Measurements from ENCODE around the gene SMG1. TPM values are rescaled to one million over a fixed set of nuclear protein-coding genes. Genes with fewer than 3 reads are reported as not detected.
A peak's percentile ranks its signal among the peaks of the same experiment; 100 is the strongest.

The SMG1 gene
- total RNA-seq, 1 donor, result 192 TPM

DNA sequence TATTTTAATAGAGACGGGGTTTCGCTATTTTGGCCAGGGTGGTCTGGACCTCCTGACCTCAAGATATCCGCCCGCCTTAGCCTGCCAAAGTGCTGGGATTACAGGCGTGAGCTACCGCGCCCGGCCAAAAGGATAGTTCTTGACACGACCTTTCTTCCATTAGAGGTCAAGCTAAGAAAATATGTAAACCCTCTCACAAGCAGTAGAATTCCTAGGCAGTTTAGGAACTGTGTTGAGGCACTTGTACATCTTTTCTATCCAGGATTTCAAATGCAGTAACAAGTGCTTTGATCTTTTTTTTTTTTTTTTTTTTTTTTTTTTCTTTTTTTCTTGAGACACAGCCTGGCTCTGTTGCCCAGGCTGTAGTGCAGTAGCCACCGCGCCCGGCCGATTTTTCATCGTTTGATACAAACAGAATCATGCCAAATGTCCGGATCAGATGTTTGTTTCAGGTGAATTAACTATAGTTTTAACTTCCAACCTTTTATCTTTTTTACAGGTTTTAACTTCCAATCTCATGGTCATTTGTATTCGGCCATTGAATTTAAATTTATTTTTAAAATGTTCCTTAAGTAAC, 123.4 kb downstream of the SMG1 start:
- Histone ChIP-seq H3K27me3 (ENCODE audit: insufficient read depth, low read length) (no peaks in the 10 kb centered on the region), H3K4me1 (ENCODE audit: insufficient read depth, low read length) (peaks cover 56% of the 10 kb centered on the region), H3K9me3 (ENCODE audit: low read depth, low read length) (no peaks in the 10 kb centered on the region), H3K4me3 (ENCODE audit: low read length) (no peak overlapping the region)

DNA sequence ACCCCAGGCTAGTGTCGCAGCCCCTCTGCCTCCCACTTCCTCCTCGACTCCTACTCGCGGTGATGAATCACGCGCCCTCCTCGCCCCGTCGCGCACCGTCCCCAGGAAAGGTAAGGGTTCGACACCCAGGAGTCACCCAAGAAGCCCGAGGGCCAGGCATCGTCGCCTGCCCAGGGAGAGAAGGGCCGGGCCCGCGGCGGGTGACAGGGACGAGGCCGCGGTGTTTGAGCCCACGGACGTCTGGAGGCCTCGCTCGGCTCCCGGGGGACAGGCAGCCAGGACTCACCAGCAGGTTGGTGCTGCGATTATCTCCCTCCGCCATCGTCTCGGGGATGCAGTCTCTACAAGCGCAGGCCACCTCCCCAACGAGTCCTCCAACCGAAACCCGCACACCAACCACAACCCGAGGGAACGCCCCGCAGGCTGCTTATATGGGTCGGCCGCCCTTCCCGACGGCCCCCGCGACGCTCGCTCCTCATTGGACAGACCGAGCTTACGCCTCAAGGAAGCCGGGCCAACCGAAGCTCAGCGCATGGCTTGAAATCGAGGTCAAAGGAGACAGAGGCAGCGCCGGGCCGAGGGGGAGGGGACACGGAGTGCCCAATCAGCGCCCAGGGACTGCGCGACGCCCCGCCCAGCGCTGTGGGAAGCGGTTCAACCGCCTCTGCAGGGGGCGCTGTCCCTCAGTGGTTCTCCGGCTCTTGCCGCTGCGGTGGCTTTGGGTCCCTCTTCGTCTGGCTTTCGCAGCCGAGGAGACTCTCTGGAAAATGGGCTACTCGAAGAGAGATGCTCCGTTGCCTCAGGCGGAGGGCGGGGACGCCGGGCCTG, 124.8 kb downstream of the SMG1 start, which contains the start of gene ARL6IP1:
Gene ARL6IP1 (minus strand): TSS at position 405 of the 828 bp plus-strand sequence. CDS start 83 bp downstream, at position 322.
- Histone ChIP-seq H3K4me3 (ENCODE audit: low read length) (peak within 1 kb of the TSS; percentile 90), H3K27me3 (ENCODE audit: insufficient read depth, low read length) (no peaks in the 10 kb centered on the region), H3K4me1 (ENCODE audit: insufficient read depth, low read length) (peaks cover 56% of the 10 kb centered on the region), H3K9me3 (ENCODE audit: low read depth, low read length) (no peaks in the 10 kb centered on the region)

DNA sequence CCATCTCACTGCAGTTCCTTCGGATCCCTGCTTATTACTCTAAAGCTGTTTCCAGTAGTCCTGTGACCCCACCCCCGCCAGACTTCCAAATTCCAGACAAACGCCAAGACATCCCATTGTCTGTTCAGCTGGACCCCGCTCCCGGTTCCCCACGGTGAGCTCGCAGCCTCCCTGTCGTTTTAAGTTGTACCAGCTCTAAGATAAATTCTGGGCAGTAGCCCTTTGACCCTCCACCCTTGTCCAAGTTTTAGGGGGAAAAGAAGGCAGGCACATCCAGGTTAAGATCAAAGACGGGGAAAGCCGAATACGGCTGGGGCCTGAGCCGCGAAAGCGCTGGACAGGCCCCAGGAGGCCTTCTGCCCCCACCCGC, 125.4 kb downstream of the SMG1 start:
- Histone ChIP-seq H3K9me3 (ENCODE audit: low read depth, low read length) (no peaks in the 10 kb centered on the region), H3K4me1 (ENCODE audit: insufficient read depth, low read length) (peaks cover 55% of the 10 kb centered on the region), H3K27me3 (ENCODE audit: insufficient read depth, low read length) (no peaks in the 10 kb centered on the region), H3K4me3 (ENCODE audit: low read length) (peak overlapping the region; percentile 90)

DNA sequence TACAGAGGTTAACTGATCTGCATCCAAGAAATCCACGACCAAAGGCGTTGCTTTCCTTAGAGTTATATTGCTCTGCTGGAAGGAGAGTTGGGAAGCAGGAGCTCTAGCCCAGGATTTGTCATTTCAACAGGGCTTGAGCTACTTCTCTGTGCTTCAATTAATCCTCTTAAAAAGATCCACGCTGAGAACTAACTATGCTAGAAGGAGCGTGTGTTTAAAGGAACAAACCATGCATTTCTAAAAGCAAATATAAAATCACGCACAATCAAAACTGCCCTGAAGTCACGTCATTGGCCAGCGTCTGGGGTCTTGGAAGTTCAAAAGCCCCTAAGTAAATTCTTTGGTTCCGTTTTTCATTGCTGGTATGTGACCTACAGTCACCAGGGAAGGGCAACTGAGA, 125.9 kb downstream of the SMG1 start:
- Histone ChIP-seq H3K9me3 (ENCODE audit: low read depth, low read length) (no peaks in the 10 kb centered on the region), H3K27me3 (ENCODE audit: insufficient read depth, low read length) (no peaks in the 10 kb centered on the region), H3K4me1 (ENCODE audit: insufficient read depth, low read length) (peaks cover 50% of the 10 kb centered on the region), H3K4me3 (ENCODE audit: low read length) (peak overlapping the region; percentile 90)

DNA sequence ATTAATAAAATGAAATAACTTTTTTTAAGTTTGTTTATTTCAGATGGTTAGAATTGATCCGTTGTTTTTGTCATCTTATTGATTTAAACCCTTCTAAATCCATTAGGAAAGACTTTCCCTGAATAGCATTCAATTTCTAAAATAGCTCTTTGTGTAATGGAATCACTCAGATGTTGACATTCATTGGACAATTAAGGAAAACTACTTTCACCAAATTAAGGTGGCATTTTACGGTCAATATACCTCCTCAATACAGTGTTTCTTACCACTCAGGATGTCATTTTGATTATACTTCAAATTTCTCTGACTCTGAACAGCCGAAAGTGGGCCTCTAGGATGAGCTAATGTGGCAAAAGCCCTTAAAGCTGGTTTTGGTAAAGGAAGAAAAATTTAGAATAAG, 126.7 kb downstream of the SMG1 start:
- H3K9me3 ChIP-seq (ENCODE audit: low read depth, low read length), result no peaks in the 10 kb centered on the region
- H3K4me1 ChIP-seq (ENCODE audit: insufficient read depth, low read length), result peaks cover 47% of the 10 kb centered on the region
- no peak overlapping the region for H3K4me3 ChIP-seq (ENCODE audit: low read length)
- H3K27me3 ChIP-seq (ENCODE audit: insufficient read depth, low read length), result no peaks in the 10 kb centered on the region

DNA sequence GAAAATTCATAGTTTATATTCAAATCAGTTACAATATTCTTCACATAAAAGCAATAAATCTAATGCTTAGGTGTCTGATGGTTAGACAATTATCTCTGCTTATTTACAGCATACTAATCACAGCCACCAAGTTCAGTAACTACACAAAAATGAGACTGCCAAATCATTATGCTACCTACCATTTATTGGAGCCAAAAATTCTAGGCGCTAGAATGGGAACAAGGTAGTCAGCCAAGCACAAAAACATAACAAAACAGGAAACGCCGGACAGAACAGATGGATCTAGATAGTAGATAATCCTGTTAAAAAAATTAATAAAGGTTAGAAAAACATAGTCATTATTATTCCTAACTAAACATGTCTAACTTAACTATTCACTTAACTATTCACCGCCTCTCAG, 128.5 kb downstream of the SMG1 start:
- no peaks in the 10 kb centered on the region for H3K27me3 ChIP-seq (ENCODE audit: insufficient read depth, low read length)
- peaks cover 29% of the 10 kb centered on the region for H3K4me1 ChIP-seq (ENCODE audit: insufficient read depth, low read length)
- H3K9me3 ChIP-seq (ENCODE audit: low read depth, low read length), result no peaks in the 10 kb centered on the region
- H3K4me3 ChIP-seq (ENCODE audit: low read length), result no peak overlapping the region

DNA sequence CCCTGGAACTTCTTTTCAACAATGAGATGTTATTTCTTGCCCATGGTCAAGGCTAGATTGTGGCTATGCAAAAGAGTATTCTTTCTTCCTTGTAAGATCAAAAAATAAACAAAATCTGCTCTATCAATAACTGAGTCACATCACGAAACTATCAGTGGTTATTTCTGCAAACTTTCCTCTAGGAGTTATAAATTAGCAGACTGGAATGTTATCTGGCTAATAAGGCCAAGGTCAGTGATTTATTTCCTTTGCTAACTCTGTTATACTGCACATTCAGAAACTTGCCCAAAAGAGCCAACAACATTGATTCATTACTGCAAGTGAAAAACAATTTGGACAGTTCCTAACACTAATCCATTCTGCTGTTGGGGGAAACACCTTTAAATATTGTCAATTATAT, 129.8 kb downstream of the SMG1 start:
- Histone ChIP-seq H3K4me3 (ENCODE audit: low read length) (no peak overlapping the region), H3K4me1 (ENCODE audit: insufficient read depth, low read length) (peaks cover 20% of the 10 kb centered on the region), H3K27me3 (ENCODE audit: insufficient read depth, low read length) (no peaks in the 10 kb centered on the region), H3K9me3 (ENCODE audit: low read depth, low read length) (no peaks in the 10 kb centered on the region)

DNA sequence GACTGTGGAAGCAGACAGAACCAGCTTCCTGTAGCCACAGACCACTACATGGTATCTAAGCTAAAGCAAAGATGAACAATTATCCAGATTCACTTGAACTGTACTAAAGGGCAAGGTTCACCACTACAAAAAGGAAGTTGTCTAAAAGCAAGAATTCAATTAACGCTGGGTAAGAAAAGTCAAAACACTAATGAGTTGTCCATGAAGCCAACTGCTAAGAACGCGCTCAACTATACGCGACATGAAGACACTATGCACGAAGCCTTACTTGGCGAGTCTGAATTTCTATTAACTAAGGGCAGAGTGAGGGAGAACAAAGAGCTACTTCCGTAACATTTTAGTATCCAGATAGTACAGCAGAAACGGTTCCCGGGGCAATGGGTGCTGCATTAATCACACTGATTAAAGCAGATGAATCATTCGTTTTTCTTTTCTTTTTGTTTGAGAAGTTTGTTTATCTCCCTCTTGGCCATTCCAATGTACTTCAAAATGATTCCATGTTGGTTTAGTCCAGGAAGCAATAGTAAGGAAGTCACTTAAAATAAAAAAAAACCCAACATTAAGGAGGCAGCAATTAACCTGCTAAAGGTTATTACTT, 133.3 kb downstream of the SMG1 start:
- Histone ChIP-seq H3K4me3 (ENCODE audit: low read length) (no peak overlapping the region), H3K4me1 (ENCODE audit: insufficient read depth, low read length) (peaks cover 20% of the 10 kb centered on the region), H3K9me3 (ENCODE audit: low read depth, low read length) (no peaks in the 10 kb centered on the region), H3K27me3 (ENCODE audit: insufficient read depth, low read length) (no peaks in the 10 kb centered on the region)

DNA sequence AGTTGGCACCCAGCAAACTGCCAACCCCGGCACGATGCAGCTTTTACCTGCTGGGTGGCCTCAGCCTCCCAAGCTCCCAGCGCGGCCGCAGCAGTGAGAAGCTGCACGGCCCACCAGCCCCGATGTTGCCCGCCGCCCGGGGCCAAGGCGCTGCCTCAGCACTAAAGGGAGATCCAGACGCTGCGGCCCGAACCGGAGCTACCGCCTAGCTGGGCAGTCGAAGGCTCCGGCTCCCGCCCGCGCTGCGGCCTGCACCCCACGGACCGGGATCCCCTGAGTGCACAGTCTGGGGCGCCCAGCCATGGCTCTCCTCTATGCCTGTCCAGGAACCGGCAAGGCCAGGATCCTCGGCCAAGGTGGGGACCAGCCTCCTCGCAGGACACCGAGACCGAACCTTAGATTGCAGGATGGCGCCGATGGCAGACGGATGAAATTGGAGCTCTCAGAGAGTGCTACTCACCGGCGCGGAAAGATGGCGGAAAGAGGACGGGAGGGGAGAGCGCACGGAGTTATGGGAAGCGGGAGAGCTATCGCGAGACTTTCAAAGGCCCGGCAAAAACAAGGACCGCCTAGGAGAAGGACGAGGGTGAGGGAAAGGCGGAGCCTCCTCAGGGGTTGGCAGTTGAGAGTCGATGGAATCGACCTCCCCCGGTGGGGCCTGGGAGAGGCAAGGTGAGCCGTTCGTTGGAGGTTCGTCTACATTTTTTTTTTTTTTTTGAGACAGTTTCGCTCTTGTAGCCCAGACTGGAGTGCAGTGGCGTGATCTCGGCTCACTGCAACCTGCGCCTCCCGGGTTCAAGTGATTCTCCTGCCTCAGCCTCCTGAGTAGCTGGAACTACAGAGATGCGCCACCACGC, 136.1 kb downstream of the SMG1 start, which contains the start of gene RPS15A:
Gene RPS15A (minus strand): TSS at position 485 of the 857 bp plus-strand sequence. CDS start 1,221 bp downstream, outside the sequence.
- H3K9me3 ChIP-seq (ENCODE audit: low read depth, low read length), result no peaks in the 10 kb centered on the region
- H3K27me3 ChIP-seq (ENCODE audit: insufficient read depth, low read length), result no peaks in the 10 kb centered on the region
- H3K4me3 ChIP-seq (ENCODE audit: low read length), result peak within 1 kb of the TSS; percentile 89
- peaks cover 48% of the 10 kb centered on the region for H3K4me1 ChIP-seq (ENCODE audit: insufficient read depth, low read length)

DNA sequence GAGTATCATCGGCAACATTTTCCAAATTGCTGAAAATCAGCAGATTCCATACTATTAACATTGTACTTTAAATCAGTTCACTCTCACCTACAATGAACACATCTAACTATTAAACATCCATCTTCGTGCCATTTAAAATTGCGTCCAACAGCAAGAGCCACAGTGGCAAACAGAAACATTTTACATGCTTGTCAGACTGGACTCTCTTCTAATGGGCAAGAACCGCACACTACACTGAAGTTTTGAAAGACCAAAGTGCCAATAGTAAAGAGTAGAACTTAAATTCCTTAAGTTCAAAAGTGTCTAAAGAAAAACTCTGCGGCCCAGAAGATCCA, 136.7 kb downstream of the SMG1 start:
- no peaks in the 10 kb centered on the region for H3K9me3 ChIP-seq (ENCODE audit: low read depth, low read length)
- H3K4me1 ChIP-seq (ENCODE audit: insufficient read depth, low read length), result peaks cover 51% of the 10 kb centered on the region
- H3K4me3 ChIP-seq (ENCODE audit: low read length), result peak overlapping the region; percentile 89
- H3K27me3 ChIP-seq (ENCODE audit: insufficient read depth, low read length), result no peaks in the 10 kb centered on the region

DNA sequence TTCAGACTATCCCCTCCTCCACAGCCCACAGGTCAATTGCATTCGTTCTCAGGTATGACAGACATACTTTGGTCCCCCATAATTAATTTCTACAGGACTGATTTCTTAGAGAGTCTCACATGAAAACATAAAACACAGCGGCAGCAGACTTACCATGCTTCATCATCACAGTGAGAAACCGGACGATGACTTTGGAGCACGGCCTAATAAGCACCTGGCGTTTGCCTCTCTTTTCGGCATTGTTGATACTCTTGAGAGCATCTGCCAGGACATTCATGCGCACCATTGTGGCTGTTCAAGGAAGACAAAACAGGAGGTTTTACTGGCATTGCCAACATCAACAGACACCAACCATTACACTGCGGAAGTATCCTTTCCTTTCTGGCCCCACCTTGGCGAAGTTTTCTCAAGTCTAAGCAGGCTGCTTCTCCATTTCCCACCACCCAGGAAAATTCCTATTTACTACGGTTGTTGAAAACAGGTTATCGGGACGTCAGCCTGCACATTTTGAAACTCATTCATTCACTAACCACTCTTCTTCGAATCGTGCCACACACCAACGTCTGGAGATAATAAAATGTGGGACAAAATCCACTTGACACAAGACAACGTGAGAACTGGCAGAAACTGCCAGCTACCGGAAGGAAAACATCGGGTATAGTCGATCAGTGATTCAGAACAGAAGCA, 137.2 kb downstream of the SMG1 start:
- Histone ChIP-seq H3K4me3 (ENCODE audit: low read length) (peak overlapping the region; percentile 89), H3K4me1 (ENCODE audit: insufficient read depth, low read length) (peaks cover 55% of the 10 kb centered on the region), H3K9me3 (ENCODE audit: low read depth, low read length) (no peaks in the 10 kb centered on the region), H3K27me3 (ENCODE audit: insufficient read depth, low read length) (no peaks in the 10 kb centered on the region)

DNA sequence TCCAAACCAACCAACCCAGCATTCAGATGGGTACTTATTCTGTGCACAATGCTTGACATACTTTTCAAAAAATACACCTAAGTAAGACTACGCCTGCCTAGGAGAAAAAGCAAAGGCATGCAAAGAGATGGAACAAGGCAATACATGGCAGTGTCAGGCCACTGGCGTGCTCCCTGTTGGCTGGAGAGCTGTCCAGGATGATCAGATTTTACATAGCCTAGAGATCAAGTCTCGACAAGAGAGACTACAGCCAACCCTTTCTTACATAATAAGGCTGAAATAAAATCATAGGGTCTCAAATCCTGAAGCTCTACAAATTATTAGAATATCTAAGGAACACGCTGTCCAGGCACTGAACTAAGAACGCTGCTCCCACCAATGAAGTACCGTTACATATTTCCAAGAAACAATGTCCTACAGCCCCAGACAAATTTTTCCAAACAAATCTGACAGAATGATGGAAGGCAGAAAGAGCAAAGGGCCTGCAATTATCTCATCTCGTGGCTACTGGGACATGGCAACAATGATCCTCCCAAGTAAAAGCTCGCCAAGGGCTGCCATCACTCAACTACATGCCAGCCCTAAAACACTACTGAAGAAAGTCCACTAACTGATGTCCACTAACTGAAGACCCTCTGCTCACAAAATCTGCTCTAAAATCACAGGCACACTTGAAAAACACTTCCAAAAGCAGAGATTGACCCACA, 141.1 kb downstream of the SMG1 start:
- peaks cover 52% of the 10 kb centered on the region for H3K4me1 ChIP-seq (ENCODE audit: insufficient read depth, low read length)
- no peaks in the 10 kb centered on the region for H3K9me3 ChIP-seq (ENCODE audit: low read depth, low read length)
- H3K27me3 ChIP-seq (ENCODE audit: insufficient read depth, low read length), result no peaks in the 10 kb centered on the region
- H3K4me3 ChIP-seq (ENCODE audit: low read length), result no peak overlapping the region

DNA sequence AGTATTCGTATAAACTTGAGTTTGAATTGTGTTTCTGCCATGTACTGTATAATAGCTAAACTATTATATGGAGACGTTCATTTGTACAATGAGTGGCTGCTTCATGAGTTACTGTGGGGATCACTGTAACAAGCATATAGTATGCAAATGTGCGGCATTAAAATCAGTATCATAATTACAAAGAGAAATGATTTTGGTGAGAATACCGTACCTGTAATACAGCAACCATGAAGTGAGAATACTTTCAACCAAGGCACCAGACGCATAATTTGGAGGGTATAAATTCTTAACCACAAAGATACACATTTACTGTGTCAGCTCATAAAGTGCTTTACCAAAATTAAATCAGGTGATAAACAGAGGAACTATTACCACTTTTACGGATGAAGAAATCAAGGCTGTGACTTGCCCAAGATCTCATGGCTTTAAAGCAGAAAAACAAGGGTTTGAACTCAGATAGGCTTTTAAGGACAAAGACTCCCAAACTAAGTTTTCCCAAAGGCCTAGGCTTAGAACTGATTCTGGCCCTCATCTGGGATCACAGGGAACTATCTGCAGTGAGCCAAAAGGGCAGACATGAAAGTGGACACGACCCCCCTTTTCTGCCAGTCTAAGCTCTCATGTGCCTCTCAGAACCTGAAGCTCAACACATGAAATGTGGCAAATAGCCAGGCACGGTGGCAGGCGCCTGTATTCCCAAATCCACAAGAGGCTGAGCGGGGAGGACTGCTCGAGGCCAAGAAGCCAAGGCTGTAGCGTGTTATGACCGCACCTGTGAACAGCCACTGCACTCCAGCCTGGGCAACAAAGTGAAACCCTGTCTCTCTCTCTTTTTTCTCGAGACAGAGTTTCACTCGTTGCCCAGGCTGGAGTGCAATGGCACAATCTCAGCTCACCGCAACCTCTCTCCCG, 142.5 kb downstream of the SMG1 start:
- Histone ChIP-seq H3K9me3 (ENCODE audit: low read depth, low read length) (no peaks in the 10 kb centered on the region), H3K4me3 (ENCODE audit: low read length) (no peak overlapping the region), H3K4me1 (ENCODE audit: insufficient read depth, low read length) (peaks cover 44% of the 10 kb centered on the region), H3K27me3 (ENCODE audit: insufficient read depth, low read length) (no peaks in the 10 kb centered on the region)

Data from mononuclear cell (primary cell).